ENCODE measurements around the gene SUPT4H1. TPM values are rescaled to one million over a fixed set of nuclear protein-coding genes. Genes with fewer than 3 reads are reported as not detected.

Gene SUPT4H1
- total and polyA plus RNA-seq, 9 of the 15 experiments (the other 6 are each of a cell fraction or from before 2014, with no cell fraction given) = 62.1 to 320 (median 117) TPM

GRCh38 chr17:58330997-58331814 lies 20.8 kb downstream of the SUPT4H1 start (continued):
- TF ChIP-seq MGA (IDR thresholded peaks at IDR 0.05) (no peak; the same call in 1 of the 2 replicates), KAT2B (IDR thresholded peaks at IDR 0.05; ENCODE audit: low read depth, low read length) (no peak), KHSRP (IDR thresholded peaks at IDR 0.05) (no peak), MYBL2 (IDR thresholded peaks at IDR 0.05; ENCODE audit: low read depth) (no peak), MYBL2 (CRISPR knock-in tag; IDR thresholded peaks at IDR 0.05; ENCODE audit: borderline replicate concordance) (0 out of 2 replicates have a peak, but pooled peaks have one; percentile 1), CHD4 (IDR thresholded peaks at IDR 0.05; ENCODE audit: insufficient read depth, insufficient replicate concordance, low read depth, low read length, poor library complexity, severe bottlenecking) (no peak)
